ENCODE measurements around the gene KCTD17.

The KCTD17 gene

GRCh38 chr22:37015587-37015878, 36.0 kb upstream of the KCTD17 start:
- no peak for TF ChIP-seq TAF1 (IDR thresholded peaks at IDR 0.05; ENCODE audit: borderline replicate concordance, insufficient read depth, low read length)
- no peak for TF ChIP-seq FOXP2 (optimal IDR thresholded peaks at IDR 0.05; ENCODE audit: borderline replicate concordance, extremely low read depth, extremely low read length, insufficient read depth)
- no peak for TF ChIP-seq POLR2AphosphoS5 (IDR thresholded peaks at IDR 0.05; ENCODE audit: low read depth, low read length)
- TF ChIP-seq SIN3A (IDR thresholded peaks at IDR 0.05; ENCODE audit: borderline replicate concordance, insufficient read depth, low read length): no peak

DNA sequence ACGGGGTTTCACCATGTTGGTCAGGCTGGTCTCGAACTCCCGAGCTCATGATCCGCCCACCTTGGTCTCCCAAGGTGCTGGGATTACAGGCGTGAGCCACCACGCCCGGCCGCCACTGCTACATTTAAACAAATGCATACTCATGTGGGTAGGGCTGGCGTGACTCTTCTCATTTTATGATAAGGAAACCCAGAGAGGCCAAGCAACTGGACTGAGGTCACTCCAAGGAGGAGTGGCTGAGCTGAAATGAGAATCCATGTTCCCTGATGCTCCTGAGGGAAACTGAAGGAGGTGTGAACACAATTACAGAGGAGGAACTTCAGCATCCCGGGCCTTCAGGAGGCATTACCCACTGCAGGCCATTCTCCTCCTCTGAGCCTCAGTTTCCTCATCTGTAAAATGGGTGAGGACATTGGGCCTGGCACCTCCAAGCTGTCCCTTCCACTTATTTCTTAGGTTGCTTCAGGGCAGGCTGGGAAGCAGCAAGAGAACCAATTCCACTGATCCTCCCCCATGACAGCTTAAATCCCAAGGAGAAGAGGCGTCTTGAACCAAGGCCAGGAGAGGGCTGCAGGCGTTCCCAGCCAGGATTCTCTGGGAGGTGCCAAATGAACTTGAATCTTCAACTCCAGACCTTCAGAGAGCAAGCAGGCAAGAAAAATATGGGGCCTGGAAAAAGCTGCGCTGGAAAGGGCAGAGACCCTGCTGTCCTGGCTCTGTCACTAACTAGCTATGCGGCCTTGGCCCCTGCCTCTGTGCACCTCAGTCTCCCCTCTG, 35.2 kb upstream of the KCTD17 start:
- TF ChIP-seq FOXP2 (optimal IDR thresholded peaks at IDR 0.05; ENCODE audit: borderline replicate concordance, extremely low read depth, extremely low read length, insufficient read depth) (no peak), TAF1 (IDR thresholded peaks at IDR 0.05; ENCODE audit: borderline replicate concordance, insufficient read depth, low read length) (no peak), POLR2AphosphoS5 (IDR thresholded peaks at IDR 0.05; ENCODE audit: low read depth, low read length) (no peak), SIN3A (IDR thresholded peaks at IDR 0.05; ENCODE audit: borderline replicate concordance, insufficient read depth, low read length) (no peak)
- TF ChIP-seq, protein P1, sequence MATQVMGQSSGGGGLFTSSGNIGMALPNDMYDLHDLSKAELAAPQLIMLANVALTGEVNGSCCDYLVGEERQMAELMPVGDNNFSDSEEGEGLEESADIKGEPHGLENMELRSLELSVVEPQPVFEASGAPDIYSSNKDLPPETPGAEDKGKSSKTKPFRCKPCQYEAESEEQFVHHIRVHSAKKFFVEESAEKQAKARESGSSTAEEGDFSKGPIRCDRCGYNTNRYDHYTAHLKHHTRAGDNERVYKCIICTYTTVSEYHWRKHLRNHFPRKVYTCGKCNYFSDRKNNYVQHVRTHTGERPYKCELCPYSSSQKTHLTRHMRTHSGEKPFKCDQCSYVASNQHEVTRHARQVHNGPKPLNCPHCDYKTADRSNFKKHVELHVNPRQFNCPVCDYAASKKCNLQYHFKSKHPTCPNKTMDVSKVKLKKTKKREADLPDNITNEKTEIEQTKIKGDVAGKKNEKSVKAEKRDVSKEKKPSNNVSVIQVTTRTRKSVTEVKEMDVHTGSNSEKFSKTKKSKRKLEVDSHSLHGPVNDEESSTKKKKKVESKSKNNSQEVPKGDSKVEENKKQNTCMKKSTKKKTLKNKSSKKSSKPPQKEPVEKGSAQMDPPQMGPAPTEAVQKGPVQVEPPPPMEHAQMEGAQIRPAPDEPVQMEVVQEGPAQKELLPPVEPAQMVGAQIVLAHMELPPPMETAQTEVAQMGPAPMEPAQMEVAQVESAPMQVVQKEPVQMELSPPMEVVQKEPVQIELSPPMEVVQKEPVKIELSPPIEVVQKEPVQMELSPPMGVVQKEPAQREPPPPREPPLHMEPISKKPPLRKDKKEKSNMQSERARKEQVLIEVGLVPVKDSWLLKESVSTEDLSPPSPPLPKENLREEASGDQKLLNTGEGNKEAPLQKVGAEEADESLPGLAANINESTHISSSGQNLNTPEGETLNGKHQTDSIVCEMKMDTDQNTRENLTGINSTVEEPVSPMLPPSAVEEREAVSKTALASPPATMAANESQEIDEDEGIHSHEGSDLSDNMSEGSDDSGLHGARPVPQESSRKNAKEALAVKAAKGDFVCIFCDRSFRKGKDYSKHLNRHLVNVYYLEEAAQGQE (IDR thresholded peaks at IDR 0.05; ENCODE audit: insufficient read depth in 1 of 2, low read depth in 2 of 2, low read length in 2 of 2): no peak

GRCh38 chr22:37017356-37017755, 34.2 kb upstream of the KCTD17 start:
- no peak for TF ChIP-seq POLR2AphosphoS5 (IDR thresholded peaks at IDR 0.05; ENCODE audit: low read depth, low read length)
- no peak for TF ChIP-seq FOXP2 (optimal IDR thresholded peaks at IDR 0.05; ENCODE audit: borderline replicate concordance, extremely low read depth, extremely low read length, insufficient read depth)
- no peak for TF ChIP-seq SIN3A (IDR thresholded peaks at IDR 0.05; ENCODE audit: borderline replicate concordance, insufficient read depth, low read length)
- TF ChIP-seq, protein P1 (IDR thresholded peaks at IDR 0.05; ENCODE audit: insufficient read depth in 1 of 2, low read depth in 2 of 2, low read length in 2 of 2): no peak
- TF ChIP-seq TAF1 (IDR thresholded peaks at IDR 0.05; ENCODE audit: borderline replicate concordance, insufficient read depth, low read length): no peak

- TF ChIP-seq FOXP2 (optimal IDR thresholded peaks at IDR 0.05; ENCODE audit: borderline replicate concordance, extremely low read depth, extremely low read length, insufficient read depth) (no peak), SIN3A (IDR thresholded peaks at IDR 0.05; ENCODE audit: borderline replicate concordance, insufficient read depth, low read length) (no peak), TAF1 (IDR thresholded peaks at IDR 0.05; ENCODE audit: borderline replicate concordance, insufficient read depth, low read length) (no peak)
- TF ChIP-seq, protein P1 (IDR thresholded peaks at IDR 0.05; ENCODE audit: insufficient read depth in 1 of 2, low read depth in 2 of 2, low read length in 2 of 2): no peak
Measured at GRCh38 chr22:37018086-37018814, 33.3 kb upstream of the KCTD17 start.

GRCh38 chr22:37018815-37019308, 32.7 kb upstream of the KCTD17 start:
- TF ChIP-seq POLR2AphosphoS5 (IDR thresholded peaks at IDR 0.05; ENCODE audit: low read depth, low read length) (no peak), SIN3A (IDR thresholded peaks at IDR 0.05; ENCODE audit: borderline replicate concordance, insufficient read depth, low read length) (no peak), TAF1 (IDR thresholded peaks at IDR 0.05; ENCODE audit: borderline replicate concordance, insufficient read depth, low read length) (no peak), FOXP2 (optimal IDR thresholded peaks at IDR 0.05; ENCODE audit: borderline replicate concordance, extremely low read depth, extremely low read length, insufficient read depth) (no peak)
- TF ChIP-seq, protein P1 (IDR thresholded peaks at IDR 0.05; ENCODE audit: insufficient read depth in 1 of 2, low read depth in 2 of 2, low read length in 2 of 2): no peak

Data from PFSK-1 (cell line).